C4-2B (cell line): ENCODE data around the gene RHCE.

Source experiments
- CTCF ChIP-seq: fragments of 450-650 bp; conservative IDR thresholded peaks from 2 replicates; pipeline ENCODE4 v1.5.1; 2017; ENCODE audit warnings: mild to moderate bottlenecking
- ZFX ChIP-seq: fragments of 450-650 bp; IDR thresholded peaks from 2 replicates; pipeline ENCODE4 v1.6.1; 2017

- no peak for TF ChIP-seq CTCF
- TF ChIP-seq ZFX: no peak
Measured at GRCh38 chr1:25432749-25433388, 12.2 kb upstream of the RHCE start.
